IPS-NIHi11 (cell line): ENCODE measurements around the gene MCOLN1.

Experiments
- DNase-seq: peaks from one replicate; pipeline ENCODE4 v3.0.0; 2012; ENCODE audit warnings: mixed read lengths, low spot score

MCOLN1 gene

GRCh38 chr19:7542556-7543348 lies 20.3 kb downstream of the MCOLN1 start:
- DNase-seq = no peak

GRCh38 chr19:7544626-7545025 lies 22.2 kb downstream of the MCOLN1 start:
- DNase-seq = no peak

- DNase-seq = no peak
Measured at GRCh38 chr19:7545300-7545699, 22.9 kb downstream of the MCOLN1 start.

GRCh38 chr19:7545904-7546303 lies 23.5 kb downstream of the MCOLN1 start:
- DNase-seq = no peak

- DNase-seq = no peak
Measured at GRCh38 chr19:7547159-7547558, 24.7 kb downstream of the MCOLN1 start.

- no peak for DNase-seq
Measured at GRCh38 chr19:7549429-7550148, 27.2 kb downstream of the MCOLN1 start.

GRCh38 chr19:7550169-7550770 lies 27.8 kb downstream of the MCOLN1 start:
- no peak for DNase-seq

GRCh38 chr19:7550987-7551761 lies 28.8 kb downstream of the MCOLN1 start:
- peak; percentile 98 for DNase-seq

- no peak for DNase-seq
Measured at GRCh38 chr19:7552781-7553180, 30.4 kb downstream of the MCOLN1 start.

- no peak for DNase-seq
Measured at GRCh38 chr19:7554565-7554964, 32.1 kb downstream of the MCOLN1 start.

- peak; percentile 96 for DNase-seq
Measured at GRCh38 chr19:7554990-7555864, 32.8 kb downstream of the MCOLN1 start.

- no peak for DNase-seq
Measured at GRCh38 chr19:7556696-7557315, 34.4 kb downstream of the MCOLN1 start.

- DNase-seq = no peak
Measured at GRCh38 chr19:7558667-7559066, 36.2 kb downstream of the MCOLN1 start.

- no peak for DNase-seq
Measured at GRCh38 chr19:7559102-7559501, 36.7 kb downstream of the MCOLN1 start.

- DNase-seq = no peak
Measured at GRCh38 chr19:7560255-7560654, 37.8 kb downstream of the MCOLN1 start.

- DNase-seq = no peak
Measured at GRCh38 chr19:7561325-7561724, 38.9 kb downstream of the MCOLN1 start.

- DNase-seq = peak; percentile 68
Measured at GRCh38 chr19:7562646-7563393, 40.4 kb downstream of the MCOLN1 start.

- DNase-seq = no peak
Measured at GRCh38 chr19:7564866-7565265, 42.4 kb downstream of the MCOLN1 start.

GRCh38 chr19:7565332-7565731 lies 42.9 kb downstream of the MCOLN1 start:
- DNase-seq = no peak

- DNase-seq = no peak
Measured at GRCh38 chr19:7570761-7571160, 48.3 kb downstream of the MCOLN1 start.
